BJ (cell line): ENCODE results near the gene AMFR. TPM values are rescaled to one million over a fixed set of nuclear protein-coding genes. Genes with fewer than 3 reads are reported as not detected.
A peak's percentile ranks its signal among the peaks of the same experiment; 100 is the strongest.

Experiments used
- CTCF ChIA-PET: fragments of 350-600 bp; formaldehyde crosslinking; extraction: SDS; loops from one replicate; lab custom pipeline; 2021; ENCODE audit warnings: antibody characterized with exemption, inconsistent platforms; lab: Yijun Ruan, JAX
- POLR2A ChIA-PET: fragments of 300-600 bp; sonication (Branson Sonifier 250); formaldehyde crosslinking; extraction: SDS; loops from one replicate; lab custom pipeline; 2021; ENCODE audit warnings: antibody characterized with exemption; lab: Charles Lee
- DNase-seq: peaks from one replicate; pipeline ENCODE4 v3.0.0-alpha.2; 2011; ENCODE audit warnings: low read depth
- H3K27me3 ChIP-seq: 2 replicates; pipeline ENCODE4 v1.6.0; 2011; ENCODE audit warnings: low read length; ENCODE audit not compliant: control insufficient read depth, insufficient read depth
- H3K36me3 ChIP-seq: 2 replicates; pipeline ENCODE4 v1.5.1; 2011; ENCODE audit warnings: low read length; ENCODE audit not compliant: control insufficient read depth, insufficient read depth
- H3K4me3 ChIP-seq: 2 replicates; pipeline ENCODE4 v1.5.1; 2011; ENCODE audit warnings: low read depth, mild to moderate bottlenecking, control low read depth, low read length
- CTCF ChIP-seq: IDR thresholded peaks from 2 replicates; pipeline ENCODE4 v1.5.1; 2011; ENCODE audit warnings: low read depth, mild to moderate bottlenecking, control low read depth, inconsistent platforms, low read length, moderate library complexity; ENCODE audit not compliant: insufficient read depth
- polyA minus RNA-seq: library from RNA; depleted of rRNA, polyadenylated mRNA; stranded (reverse); fragments of >200 nt; gene quantifications from 2 replicates; pipeline ENCODE4 v1.2.3, GENCODE V29; 2011; rRNA and poly(A)+ RNA removed
- polyA plus RNA-seq: library from polyadenylated mRNA; depleted of rRNA; stranded (reverse); fragments of >200 nt; gene quantifications from 2 replicates; pipeline ENCODE4 v1.2.3, GENCODE V29; 2011; rRNA removed

AMFR gene
- polyA plus RNA-seq (90.8 and 130 TPM in 2 replicates), polyA minus RNA-seq (330 and 436 TPM in 2 replicates)

DNA sequence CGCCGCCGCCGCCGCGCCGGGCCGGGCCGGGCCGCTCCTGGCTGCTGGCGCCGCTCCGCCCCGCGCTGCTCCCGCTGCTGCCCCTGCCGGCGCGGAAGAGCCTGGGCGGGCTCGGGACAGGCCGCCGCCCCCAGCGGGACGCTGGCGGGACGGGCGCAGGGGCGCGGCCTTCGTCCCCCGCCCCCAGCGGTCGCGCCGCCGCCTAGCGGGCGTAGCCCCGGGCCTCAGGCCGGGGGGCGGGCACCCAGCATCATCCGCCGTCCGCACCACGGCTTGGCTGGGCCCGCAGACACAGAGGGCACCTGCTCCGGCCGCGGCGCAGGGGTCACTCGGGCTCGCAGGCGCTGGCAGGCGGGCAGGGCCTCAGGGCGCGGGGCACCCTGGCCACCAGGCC lies at the start of gene AMFR:
Gene AMFR (minus strand): TSS at position 107 of the 394 bp plus-strand sequence. CDS start 218 bp downstream, outside the sequence.
- Histone ChIP-seq H3K36me3 (no peaks in the 10 kb centered on the region), H3K4me3 (peak within 1 kb of the TSS; percentile 68), H3K27me3 (no peaks in the 10 kb centered on the region)
- DNase-seq: peak; percentile 28
- no peak for TF ChIP-seq CTCF
- ChIA-PET POLR2A (no interaction called here), CTCF (interaction anchor here (0.6 to 1.3 kb wide), 3 partner anchors 45 to 560 kb away, joined by 3 read pairs; no protein-coding TSS in a partner anchor)

DNA sequence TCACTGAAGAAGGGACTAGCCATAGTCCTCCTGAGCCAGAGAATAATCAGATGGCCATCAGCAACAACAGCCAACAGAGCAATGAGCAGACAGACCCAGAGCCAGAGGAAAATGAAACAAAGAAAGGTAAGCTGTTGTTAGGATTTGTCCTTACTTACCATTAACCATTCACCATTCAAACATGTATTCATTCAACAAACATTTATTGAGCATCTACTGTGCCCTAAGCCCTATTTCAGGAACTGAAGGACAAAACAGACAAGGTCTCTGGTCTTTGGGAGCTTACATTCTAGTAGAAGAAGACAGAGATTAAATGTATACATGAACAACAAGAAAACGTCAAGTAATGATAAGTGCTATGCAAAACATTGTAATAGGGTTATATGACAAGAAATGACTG lies 45.3 kb upstream of the AMFR start:
- CTCF ChIA-PET: interaction anchor here (0.8 kb wide), 1 partner anchor 9 kb away, joined by 5 read pairs; no protein-coding TSS in a partner anchor
- no peak overlapping the region for H3K4me3 ChIP-seq
- H3K36me3 ChIP-seq: peaks cover 17% of the 10 kb centered on the region
- TF ChIP-seq CTCF: no peak
- DNase-seq: no peak
- POLR2A ChIA-PET: no interaction called here
- no peaks in the 10 kb centered on the region for H3K27me3 ChIP-seq

GRCh38 chr16:56470232-56470631 lies 44.9 kb upstream of the AMFR start:
- H3K36me3 ChIP-seq: peaks cover 17% of the 10 kb centered on the region
- ChIA-PET CTCF (interaction anchor here (0.8 kb wide), 1 partner anchor 9 kb away, joined by 5 read pairs; no protein-coding TSS in a partner anchor), POLR2A (no interaction called here)

DNA sequence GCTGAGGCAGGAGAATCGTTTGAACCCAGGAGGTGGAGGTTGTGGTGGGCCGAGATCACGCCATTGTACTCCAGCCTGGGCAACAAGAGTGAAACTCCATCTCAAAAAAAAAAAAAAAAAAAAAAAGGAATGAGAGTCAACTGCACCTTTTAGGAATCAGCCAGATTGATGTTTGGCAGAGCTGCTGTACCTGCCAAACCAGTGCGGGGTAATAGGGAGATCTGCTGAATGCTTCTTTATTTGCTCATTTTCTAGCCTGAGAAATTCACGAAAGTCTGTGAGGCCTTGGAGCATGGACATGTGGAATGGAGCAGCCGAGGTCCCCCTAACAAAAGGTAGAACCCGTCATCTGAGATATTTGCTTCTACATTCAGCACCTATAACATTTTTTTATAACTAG lies 44.4 kb upstream of the AMFR start:
- Histone ChIP-seq H3K36me3 (peaks cover 17% of the 10 kb centered on the region), H3K27me3 (no peaks in the 10 kb centered on the region), H3K4me3 (no peak overlapping the region)
- TF ChIP-seq CTCF: no peak
- no peak for DNase-seq
- CTCF ChIA-PET: no interaction called here
- POLR2A ChIA-PET: no interaction called here

More at GRCh38 chr16:56470232-56470631, 44.9 kb upstream of the AMFR start:
- no peak for TF ChIP-seq CTCF
- H3K27me3 ChIP-seq: no peaks in the 10 kb centered on the region
- no peak overlapping the region for H3K4me3 ChIP-seq
- DNase-seq: no peak

DNA sequence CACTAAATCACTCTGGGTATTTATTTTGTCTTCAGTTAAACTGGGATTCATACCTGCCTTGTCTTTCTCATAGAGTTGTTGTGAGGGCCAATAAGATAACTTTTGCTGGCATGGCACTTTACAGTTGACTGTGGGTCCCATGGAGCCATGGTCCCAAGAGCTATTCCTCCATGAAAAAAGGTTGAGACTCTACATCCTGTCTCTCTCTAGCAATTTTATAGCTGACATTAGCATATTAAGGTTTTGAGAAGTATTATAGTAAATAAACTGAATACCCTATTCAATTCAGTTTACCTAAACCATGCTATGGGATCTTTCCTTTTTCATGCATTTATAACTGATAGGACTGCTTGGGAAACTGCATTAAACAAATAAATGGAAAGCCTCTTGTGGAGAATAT lies 43.5 kb upstream of the AMFR start:
- Histone ChIP-seq H3K27me3 (no peaks in the 10 kb centered on the region), H3K36me3 (peaks cover 17% of the 10 kb centered on the region), H3K4me3 (no peak overlapping the region)
- no peak for DNase-seq
- no peak for TF ChIP-seq CTCF
- POLR2A ChIA-PET: no interaction called here
- CTCF ChIA-PET: no interaction called here
